Measurements from ENCODE around the gene ATG2A.

Gene ATG2A

GRCh38 chr11:64923944-64924909, 7.2 kb upstream of the ATG2A start, which contains the start of gene PPP2R5B:
Gene PPP2R5B, plus strand, starts transcription at chr11:64924689. Its CDS starts 1,046 bp downstream, at chr11:64925735.
- peak; percentile 86 for DNase-seq

- DNase-seq, result no peak
Observed at GRCh38 chr11:64923151-64923661, 6.2 kb upstream of the ATG2A start.

- DNase-seq, result no peak
Observed at GRCh38 chr11:64921384-64921783, 4.4 kb upstream of the ATG2A start.

- no peak for DNase-seq
Observed at GRCh38 chr11:64920124-64920523, 3.1 kb upstream of the ATG2A start.

- DNase-seq, result no peak
Observed at GRCh38 chr11:64919627-64920026, 2.6 kb upstream of the ATG2A start.

GRCh38 chr11:64918017-64918416, 1.0 kb upstream of the ATG2A start:
- DNase-seq, result no peak

- no peak for DNase-seq
Observed at GRCh38 chr11:64917663-64917995, 620 bp upstream of the ATG2A start.

- peak; percentile 28 for DNase-seq
Observed at GRCh38 chr11:64916040-64916774, 802 bp downstream of the ATG2A start.

GRCh38 chr11:64915376-64915887, 1.6 kb downstream of the ATG2A start:
- DNase-seq, result no peak

- no peak for DNase-seq
Observed at GRCh38 chr11:64914123-64914522, 2.9 kb downstream of the ATG2A start.

- DNase-seq, result no peak
Observed at GRCh38 chr11:64913171-64913727, 3.8 kb downstream of the ATG2A start.

GRCh38 chr11:64911689-64912088, 5.3 kb downstream of the ATG2A start:
- DNase-seq, result no peak

GRCh38 chr11:64911142-64911541, 5.9 kb downstream of the ATG2A start:
- DNase-seq, result no peak

- no peak for DNase-seq
Observed at GRCh38 chr11:64910451-64911093, 6.4 kb downstream of the ATG2A start.

GRCh38 chr11:64909653-64910343, 7.2 kb downstream of the ATG2A start:
- no peak for DNase-seq

- DNase-seq, result no peak
Observed at GRCh38 chr11:64908766-64909165, 8.2 kb downstream of the ATG2A start.

GRCh38 chr11:64906314-64906635, 10.7 kb downstream of the ATG2A start:
- no peak for DNase-seq

GRCh38 chr11:64905516-64906313, 11.3 kb downstream of the ATG2A start:
- DNase-seq, result no peak

- no peak for DNase-seq
Observed at GRCh38 chr11:64903291-64903833, 13.6 kb downstream of the ATG2A start.

- no peak for DNase-seq
Observed at GRCh38 chr11:64902102-64902900, 14.7 kb downstream of the ATG2A start.
